HG03558 (cell line): ENCODE results near the gene FYB1.

Experiments
- ATAC-seq: cut with Tn5 transposase; IDR thresholded peaks from one replicate; pipeline ENCODE4 v1.9.1; 2021; ENCODE audit warnings: moderate number of reproducible peaks; ENCODE audit not compliant: unreplicated experiment; ENCODE audit errors: extremely low read depth

The FYB1 gene

GRCh38 chr5:39164529-39165402, 54.6 kb downstream of the FYB1 start:
- ATAC-seq, result no peak

GRCh38 chr5:39164016-39164415, 55.3 kb downstream of the FYB1 start:
- ATAC-seq, result no peak

- ATAC-seq, result no peak
Observed at GRCh38 chr5:39161578-39161977, 57.8 kb downstream of the FYB1 start.

DNA sequence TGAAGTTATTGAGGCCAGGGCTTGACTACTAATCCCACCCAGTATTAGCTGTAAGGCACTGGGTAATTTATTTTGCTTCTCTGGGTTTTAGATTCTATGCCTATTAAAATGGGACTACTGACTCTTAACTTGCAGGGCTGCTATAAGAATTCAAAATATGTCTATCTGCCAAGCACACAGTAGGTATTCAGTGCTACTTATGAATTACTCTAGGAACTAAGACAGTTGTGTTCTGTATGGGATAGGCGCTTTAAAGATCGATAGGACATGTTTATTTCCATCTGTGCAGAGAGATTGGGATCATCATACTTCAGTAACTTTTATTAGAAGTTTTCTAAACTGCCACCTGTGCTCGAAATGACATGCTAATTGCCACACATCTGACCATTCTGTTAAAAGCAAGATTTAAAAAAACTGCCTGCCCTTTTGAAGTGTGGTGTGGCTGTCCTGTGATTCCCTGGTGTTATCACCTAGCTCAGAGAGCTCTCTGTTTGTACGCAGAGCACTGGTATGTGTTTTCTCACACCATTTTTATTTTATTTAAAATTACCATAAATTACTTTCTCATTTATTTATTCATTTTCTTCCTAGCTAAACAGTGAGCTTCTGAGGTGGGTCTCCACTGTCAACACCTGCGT, 58.7 kb downstream of the FYB1 start:
- ATAC-seq, result no peak

- no peak for ATAC-seq
Observed at GRCh38 chr5:39159811-39160490, 59.4 kb downstream of the FYB1 start.

GRCh38 chr5:39158786-39159185, 60.6 kb downstream of the FYB1 start:
- no peak for ATAC-seq

DNA sequence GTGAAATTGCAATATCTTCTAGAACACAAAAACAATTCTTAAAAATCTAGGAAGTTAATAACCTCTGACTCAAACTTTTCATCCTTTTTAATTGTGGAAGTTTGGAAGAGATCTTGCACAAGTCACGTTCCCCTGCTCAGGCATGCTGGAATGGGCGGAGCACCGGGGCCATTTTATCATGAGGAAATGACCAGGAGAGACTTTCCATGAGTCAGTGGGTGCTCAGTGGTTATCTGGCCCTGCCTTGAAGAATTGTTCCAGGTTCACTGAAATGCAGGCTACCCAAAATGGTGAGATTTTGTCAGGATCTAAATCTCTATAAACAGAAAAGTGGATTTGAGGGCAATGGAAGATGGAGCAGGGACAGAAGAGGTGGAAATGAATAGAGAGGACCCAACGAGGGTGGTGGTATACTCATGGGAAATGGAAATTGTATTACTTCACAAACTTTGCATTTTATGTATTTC, 61.2 kb downstream of the FYB1 start:
- no peak for ATAC-seq

GRCh38 chr5:39157701-39158100, 61.7 kb downstream of the FYB1 start:
- ATAC-seq, result no peak

DNA sequence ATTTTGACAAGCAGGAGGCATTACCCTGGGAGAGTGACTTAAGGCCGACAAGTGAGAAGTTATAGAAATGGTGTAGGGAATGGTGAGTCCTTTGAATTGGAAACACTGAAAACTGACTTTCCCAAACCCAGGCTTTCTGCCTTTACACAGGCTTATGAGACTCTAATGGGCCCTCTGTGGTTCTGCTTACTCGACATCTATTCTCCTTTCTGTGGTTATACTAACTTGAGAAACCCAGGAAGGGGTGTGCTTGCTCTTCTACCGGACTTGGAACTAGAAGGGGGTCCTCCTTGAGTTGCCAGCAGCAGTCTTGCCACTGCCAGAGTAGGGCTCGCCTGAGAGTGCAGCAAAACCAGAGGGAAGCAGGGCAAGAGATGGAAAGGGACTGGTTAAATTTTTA, 63.3 kb downstream of the FYB1 start:
- no peak for ATAC-seq

- no peak for ATAC-seq
Observed at GRCh38 chr5:39151745-39152144, 67.6 kb downstream of the FYB1 start.

- ATAC-seq, result no peak
Observed at GRCh38 chr5:39149966-39150365, 69.4 kb downstream of the FYB1 start.

DNA sequence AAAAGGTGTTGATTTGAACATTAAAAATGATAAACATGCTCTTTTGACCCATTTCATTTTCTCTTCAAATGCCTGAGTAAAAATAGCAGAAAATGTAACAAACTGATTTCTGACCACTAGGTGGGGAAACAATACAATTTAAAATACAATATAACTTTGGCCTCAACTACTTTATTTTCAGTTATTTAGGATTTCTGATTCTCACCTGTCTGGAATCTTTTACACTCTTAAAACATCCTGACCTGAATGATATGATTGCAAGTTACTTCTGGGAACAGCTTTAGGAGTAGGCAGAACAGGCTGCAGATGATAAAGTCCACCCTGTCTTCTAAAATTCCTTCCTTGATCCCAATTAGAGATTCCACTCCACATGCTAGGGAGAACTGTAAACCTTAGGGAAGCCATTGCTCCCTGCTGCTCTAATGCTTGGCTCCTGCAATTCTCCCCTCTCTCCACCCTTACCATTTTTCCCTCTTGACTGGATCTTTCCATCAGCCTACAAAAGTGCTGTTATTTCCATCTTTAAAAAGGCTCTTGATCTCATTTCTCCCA, 70.3 kb downstream of the FYB1 start:
- ATAC-seq, result no peak

DNA sequence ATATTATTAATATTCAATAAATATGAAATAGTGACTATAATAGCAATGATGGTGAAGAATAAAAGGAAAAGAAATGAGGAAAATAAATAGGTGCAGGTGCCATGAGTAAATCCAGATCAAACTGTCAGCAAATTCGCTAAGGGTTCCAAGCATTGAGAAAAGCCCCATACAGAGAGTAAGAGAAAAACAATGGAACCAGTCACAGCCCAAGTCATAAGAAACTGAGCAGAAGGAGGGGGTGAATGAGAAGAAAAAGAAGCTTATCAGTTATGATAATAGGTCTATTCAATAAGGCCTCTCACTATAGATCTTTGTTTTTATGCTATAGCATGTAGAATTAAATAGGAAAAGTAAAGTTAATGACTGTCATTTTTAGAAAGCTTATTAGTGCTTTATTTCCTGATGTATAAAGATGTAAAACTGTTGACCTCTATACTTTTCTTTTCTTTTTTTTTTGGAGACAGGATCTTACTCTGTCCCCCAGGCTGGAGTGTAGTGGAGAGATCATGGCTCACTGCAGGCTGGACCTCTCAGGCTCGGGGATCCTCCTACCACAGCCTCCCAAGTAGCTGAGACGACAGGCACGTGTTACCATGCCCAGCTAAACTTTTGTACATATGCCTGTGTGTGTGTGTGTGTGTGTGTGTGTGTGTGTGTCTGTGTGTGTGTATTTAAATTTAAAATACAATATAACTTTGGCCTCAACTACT, 72.4 kb downstream of the FYB1 start:
- no peak for ATAC-seq

GRCh38 chr5:39143151-39143860, 76.1 kb downstream of the FYB1 start:
- ATAC-seq, result no peak

DNA sequence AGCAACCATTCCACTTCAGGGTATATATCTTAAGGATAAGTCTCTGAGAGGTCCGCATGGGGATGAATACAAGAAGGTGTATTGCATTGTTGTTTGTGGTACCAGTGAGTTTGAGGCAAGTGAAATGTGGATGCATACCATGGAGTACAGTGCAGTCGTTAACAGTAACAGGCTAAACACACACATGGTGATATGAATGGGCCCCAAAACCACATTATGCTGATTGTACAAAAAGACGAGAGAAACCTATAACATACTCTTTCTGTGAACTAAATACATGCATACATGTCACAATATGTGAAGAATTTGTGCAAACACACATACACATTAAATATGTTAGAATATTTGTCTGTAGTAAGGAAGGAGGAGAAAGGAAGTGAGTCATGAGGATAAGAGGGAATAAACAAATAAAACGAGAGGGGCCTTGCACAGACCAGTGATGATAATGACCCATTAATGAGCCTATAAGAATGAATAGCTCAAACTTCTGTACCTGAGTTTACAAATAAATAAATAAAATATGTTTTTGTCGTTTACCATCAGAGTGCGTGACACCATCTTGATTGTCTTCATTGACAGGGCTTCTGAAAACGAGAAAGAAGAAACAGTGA, 78.7 kb downstream of the FYB1 start:
- no peak for ATAC-seq

- ATAC-seq, result no peak
Observed at GRCh38 chr5:39138892-39139291, 80.5 kb downstream of the FYB1 start.

DNA sequence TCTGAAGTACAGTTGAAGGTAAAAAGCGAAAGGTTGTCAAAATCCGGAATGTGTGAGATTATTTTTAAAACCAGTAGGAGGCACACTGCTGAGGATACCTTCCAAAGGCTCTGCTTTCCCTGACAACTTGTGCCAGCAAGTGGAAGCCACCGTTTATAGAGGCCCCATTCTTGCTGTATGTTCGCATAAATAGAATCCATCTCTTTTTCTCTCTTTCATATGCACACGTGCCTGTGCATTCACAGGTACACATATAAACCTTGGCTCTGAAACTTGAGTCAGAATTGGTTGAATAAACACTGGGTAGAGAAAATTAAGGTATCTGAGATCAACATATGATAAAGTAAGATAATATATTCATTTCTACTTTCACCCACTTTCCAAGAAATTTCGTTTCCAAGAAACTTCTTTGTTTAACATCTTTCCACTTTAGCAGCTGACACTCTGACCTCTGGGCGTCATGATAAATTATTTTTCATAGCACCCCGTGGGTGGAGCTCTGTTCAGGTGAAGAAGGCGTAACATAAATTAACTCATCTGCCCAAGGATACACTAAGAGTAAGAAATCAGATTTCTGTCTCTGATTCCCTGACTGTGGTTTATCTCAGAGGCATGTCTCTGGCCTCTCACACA, 81.4 kb downstream of the FYB1 start:
- no peak for ATAC-seq

GRCh38 chr5:39137391-39137790, 82.0 kb downstream of the FYB1 start:
- no peak for ATAC-seq

DNA sequence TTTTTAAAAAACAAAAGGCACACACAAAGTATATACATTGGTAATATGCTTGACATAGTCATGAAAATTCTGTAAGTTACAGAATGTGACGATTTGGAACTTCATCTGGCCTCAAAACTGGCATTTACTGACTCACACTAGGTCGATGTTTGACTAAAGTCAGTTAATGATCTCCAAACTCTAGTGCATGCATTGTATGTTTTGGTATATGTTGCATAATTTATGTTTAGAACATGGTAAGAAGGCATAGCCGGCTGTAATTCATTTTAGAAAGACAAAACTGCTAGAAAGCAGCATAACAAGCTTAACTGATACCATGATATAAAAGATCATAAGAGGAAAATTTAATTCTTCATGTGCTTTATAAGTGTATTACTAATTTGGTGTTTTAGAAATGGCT, 86.6 kb downstream of the FYB1 start:
- no peak for ATAC-seq
